Uterus (tissue), 4 donors: Measurements from ENCODE around the gene MAP1B. TPM values are rescaled to one million over a fixed set of nuclear protein-coding genes. Genes with fewer than 3 reads are reported as not detected.

Experiments used
- DNase-seq, 2 donors: peaks; one replicate each; pipeline ENCODE4 v3.0.0-alpha.2; 2019 to 2020
- H3K27ac ChIP-seq, 2 donors: fragments of 200-600 bp; sonication (generic); 1 replicate in 1 of 2; 2 replicates in 1 of 2; pipeline ENCODE4 v1.5.1; 2016 to 2018
- H3K27me3 ChIP-seq, 2 donors: fragments of 200-600 bp; sonication (generic); one replicate each; pipeline ENCODE4 v1.5.1; 2018 to 2019; ENCODE audit warnings: control low read depth in 1 of 2
- H3K36me3 ChIP-seq, 2 donors: fragments of 200-600 bp; sonication (generic); one replicate each; pipeline ENCODE4 v1.5.1; 2019; ENCODE audit warnings: control low read depth in 1 of 2
- H3K4me1 ChIP-seq, 2 donors: fragments of 200-600 bp; sonication (generic); one replicate each; pipeline ENCODE4 v1.5.1; 2018 to 2019; ENCODE audit warnings: control low read depth in 1 of 2
- H3K4me3 ChIP-seq, 2 donors: fragments of 200-600 bp; sonication (generic); 1 replicate in 1 of 2; 2 replicates in 1 of 2; pipeline ENCODE4 v1.5.1; 2018 to 2019; ENCODE audit warnings: mild to moderate bottlenecking in 1 of 2
- H3K9me3 ChIP-seq, 2 donors: fragments of 200-600 bp; sonication (generic); one replicate each; pipeline ENCODE4 v1.5.1; 2019; ENCODE audit warnings: control low read depth in 1 of 2
- CTCF ChIP-seq, 4 experiments: fragments of 200-600 bp in 2 of 4; fragments of 450-650 bp in 2 of 4; sonication (generic) in 2 of 4; IDR thresholded peaks; one replicate each; pipeline ENCODE4 v1.5.1; 2016 to 2019; ENCODE audit warnings: antibody characterized with exemption in 4 of 4, mild to moderate bottlenecking in 2 of 4, moderate library complexity in 1 of 4
- POLR2A ChIP-seq, 2 donors: fragments of 450-650 bp; IDR thresholded peaks; one replicate each; pipeline ENCODE4 v1.6.1; 2016; ENCODE audit warnings: antibody characterized with exemption in 2 of 2, mild to moderate bottlenecking in 1 of 2, moderate library complexity in 1 of 2
- intact Hi-C: fragments of 100-400 bp; cut with DNase I; formaldehyde crosslinking; loops from one replicate; pipeline ENCODE4 v1.15.1; 2023; ENCODE audit warnings: low total_unique reads
- total RNA-seq, 4 donors: library from RNA; depleted of rRNA in 3 of 4; stranded (reverse); fragments of >200 nt in 3 of 4; gene quantifications; one replicate each; pipeline versions ENCODE4 v1.1.0 to v1.2.4, GENCODE V29; 2014 to 2023
- donor health status: DM: yes; HTN: yes; CAD: no.

The MAP1B gene
- total RNA-seq, 4 donors from 2014 or later, result 92.0 to 212 (median 132) TPM

- Histone ChIP-seq H3K9me3 (no peaks in the 10 kb centered on the region), H3K4me3 (no peak overlapping the region), H3K36me3 (no peaks in the 10 kb centered on the region), H3K27ac (no peak overlapping the region), H3K27me3 (no peaks in the 10 kb centered on the region), H3K4me1 (no peaks in the 10 kb centered on the region)
- TF ChIP-seq CTCF (IDR thresholded peaks at IDR 0.05) (no peak), POLR2A (IDR thresholded peaks at IDR 0.05) (no peak)
- DNase-seq, result no peak
- intact Hi-C loops, result no loop called here
Measured at GRCh38 chr5:72115296-72115695, 8.0 kb downstream of the MAP1B start.

GRCh38 chr5:72117307-72117706 is 10.0 kb downstream of the MAP1B start:
- no peaks in the 10 kb centered on the region for H3K36me3 ChIP-seq
- DNase-seq, result no peak
- no peak overlapping the region for H3K4me3 ChIP-seq
- H3K9me3 ChIP-seq, result no peaks in the 10 kb centered on the region
- H3K4me1 ChIP-seq, result no peaks in the 10 kb centered on the region
- no peaks in the 10 kb centered on the region for H3K27me3 ChIP-seq
- intact Hi-C loops, result no loop called here
- TF ChIP-seq CTCF (IDR thresholded peaks at IDR 0.05) (no peak), POLR2A (IDR thresholded peaks at IDR 0.05) (no peak)
- H3K27ac ChIP-seq, result no peak overlapping the region

DNA sequence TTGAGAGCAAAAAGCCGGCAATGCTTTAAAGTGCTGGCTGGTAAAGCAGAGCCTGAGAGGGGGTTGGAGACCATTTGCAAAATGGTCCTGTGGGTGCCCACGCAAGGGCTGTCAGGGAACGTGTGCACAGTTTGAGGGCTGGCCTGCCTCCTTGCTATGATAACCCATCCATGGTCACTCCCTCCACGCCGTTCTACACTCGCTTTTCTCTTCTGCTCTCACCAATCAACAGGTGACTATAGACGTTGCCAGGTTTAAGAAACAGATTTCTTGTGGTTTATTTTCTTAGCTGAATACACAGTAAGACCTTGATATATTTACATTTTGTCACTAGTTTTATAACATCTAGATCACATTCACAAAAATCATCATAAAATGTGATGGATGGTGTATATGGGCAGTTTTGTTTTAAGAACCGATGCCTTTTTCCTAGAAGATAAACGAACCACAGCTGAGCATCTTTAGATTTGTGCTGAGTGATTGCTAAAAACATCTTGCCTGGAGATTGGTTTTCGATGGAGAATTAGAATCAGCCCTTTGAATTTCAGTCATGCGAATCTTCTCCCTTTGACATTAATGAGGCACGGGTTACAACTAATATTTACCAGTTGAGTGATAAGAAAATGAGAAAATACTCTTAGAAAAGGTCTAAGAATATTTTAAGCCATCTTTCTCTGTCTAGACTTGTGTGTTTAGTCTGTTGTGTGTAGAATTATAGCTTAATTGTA is 13.9 kb downstream of the MAP1B start:
- DNase-seq, result no peak
- no peaks in the 10 kb centered on the region for H3K36me3 ChIP-seq
- intact Hi-C loops, result no loop called here
- no peaks in the 10 kb centered on the region for H3K27me3 ChIP-seq
- no peak for TF ChIP-seq CTCF (IDR thresholded peaks at IDR 0.05)
- no peak for TF ChIP-seq POLR2A (IDR thresholded peaks at IDR 0.05)
- H3K4me3 ChIP-seq, result no peak overlapping the region
- H3K9me3 ChIP-seq, result no peaks in the 10 kb centered on the region
- no peaks in the 10 kb centered on the region for H3K4me1 ChIP-seq
- no peak overlapping the region for H3K27ac ChIP-seq

DNA sequence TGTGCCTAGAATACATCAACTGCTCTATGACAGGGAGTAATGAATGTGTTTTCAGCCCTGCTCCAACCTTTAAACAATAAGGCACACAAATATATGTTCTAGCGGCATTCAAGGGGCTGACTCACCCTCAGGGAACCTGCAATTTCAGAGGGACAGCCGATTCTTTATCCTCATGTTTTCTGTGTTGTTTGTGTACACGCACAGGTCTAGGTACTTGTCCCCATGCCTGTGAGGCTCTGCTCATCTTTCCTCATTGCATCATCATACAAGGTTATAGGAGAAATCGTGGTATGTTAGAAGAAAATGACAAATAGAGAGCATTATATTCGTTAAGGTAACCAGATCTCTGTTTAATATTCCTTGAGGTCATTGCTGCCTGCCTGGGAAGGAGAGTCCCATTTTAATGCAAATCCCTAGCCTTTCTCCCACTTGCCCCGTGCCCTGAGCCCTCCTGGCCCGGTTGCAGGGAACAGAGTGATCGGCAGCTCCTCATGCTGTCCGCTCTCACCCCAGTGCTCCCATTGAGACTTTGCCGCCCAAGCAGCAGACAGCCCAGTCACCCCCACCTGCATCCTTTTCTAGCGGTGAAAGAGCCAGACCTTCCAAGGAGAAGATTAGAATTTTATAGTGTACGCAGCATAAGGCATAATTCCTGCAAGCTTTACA is 14.6 kb downstream of the MAP1B start:
- DNase-seq, result no peak

More for the DNA sequence above, 14.6 kb downstream of the MAP1B start:
- no peaks in the 10 kb centered on the region for H3K4me1 ChIP-seq
- H3K9me3 ChIP-seq, result no peaks in the 10 kb centered on the region
- no peak overlapping the region for H3K27ac ChIP-seq
- no peaks in the 10 kb centered on the region for H3K36me3 ChIP-seq
- intact Hi-C loops, result no loop called here
- H3K27me3 ChIP-seq, result no peaks in the 10 kb centered on the region
- TF ChIP-seq POLR2A (IDR thresholded peaks at IDR 0.05) (no peak), CTCF (IDR thresholded peaks at IDR 0.05) (no peak)
- no peak overlapping the region for H3K4me3 ChIP-seq
